ENCODE measurements around the gene THEM5.

Gene THEM5

GRCh38 chr1:151839457-151840403 lies 13.8 kb downstream of the THEM5 start, which contains the start of gene C2CD4D:
C2CD4D (minus strand) TSS chr1:151839820; CDS start chr1:151838989, 831 bp downstream.
- H3K9me3 ChIP-seq (ENCODE audit: control insufficient read depth, low read length), result no peaks in the 10 kb centered on the region
- H3K4me3 ChIP-seq (ENCODE audit: low read depth, low read length), result peak within 1 kb of the TSS; percentile 56
- H3K79me2 ChIP-seq, result no peaks in the 10 kb centered on the region
- H3K27ac ChIP-seq, result no peak within 1 kb of the TSS
- peak within 1 kb of the TSS; percentile 82 for H3K4me2 ChIP-seq (ENCODE audit: low read length)
- TF ChIP-seq CTCF (IDR thresholded peaks at IDR 0.05), result no peak
- no peaks in the 10 kb centered on the region for H3K27me3 ChIP-seq (ENCODE audit: control insufficient read depth, insufficient read depth, low read length)
- H3K4me1 ChIP-seq, result peaks cover 7% of the 10 kb centered on the region
- no peaks in the 10 kb centered on the region for H3K36me3 ChIP-seq (ENCODE audit: control insufficient read depth, insufficient read depth, low read length)
- no peak within 1 kb of the TSS for H3K9ac ChIP-seq
- no peak within 1 kb of the TSS for H2AFZ ChIP-seq

DNA sequence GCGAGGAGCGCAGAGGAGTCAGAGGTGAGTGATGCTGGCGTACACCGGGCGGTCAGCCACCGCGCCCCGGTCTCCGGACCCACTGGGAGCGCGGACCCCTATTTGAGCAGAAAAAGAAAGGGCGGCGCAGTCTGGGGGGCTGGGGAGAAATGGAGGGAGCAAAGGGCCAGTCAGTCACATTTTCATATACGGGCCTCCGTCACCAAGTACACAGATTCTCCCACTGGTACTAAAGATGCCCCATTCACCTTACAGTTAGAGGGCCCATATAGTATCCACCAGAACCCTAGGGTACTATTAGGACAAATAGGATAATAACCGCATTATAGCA lies 14.5 kb downstream of the THEM5 start:
- H2AFZ ChIP-seq, result no peak overlapping the region
- H3K4me1 ChIP-seq, result peaks cover 7% of the 10 kb centered on the region
- no peak overlapping the region for H3K9ac ChIP-seq
- peak overlapping the region; percentile 82 for H3K4me2 ChIP-seq (ENCODE audit: low read length)
- peak overlapping the region; percentile 56 for H3K4me3 ChIP-seq (ENCODE audit: low read depth, low read length)
- no peaks in the 10 kb centered on the region for H3K36me3 ChIP-seq (ENCODE audit: control insufficient read depth, insufficient read depth, low read length)
- no peaks in the 10 kb centered on the region for H3K9me3 ChIP-seq (ENCODE audit: control insufficient read depth, low read length)
- no peak for TF ChIP-seq CTCF (IDR thresholded peaks at IDR 0.05)
- no peaks in the 10 kb centered on the region for H3K27me3 ChIP-seq (ENCODE audit: control insufficient read depth, insufficient read depth, low read length)
- H3K79me2 ChIP-seq, result no peaks in the 10 kb centered on the region
- no peak overlapping the region for H3K27ac ChIP-seq

DNA sequence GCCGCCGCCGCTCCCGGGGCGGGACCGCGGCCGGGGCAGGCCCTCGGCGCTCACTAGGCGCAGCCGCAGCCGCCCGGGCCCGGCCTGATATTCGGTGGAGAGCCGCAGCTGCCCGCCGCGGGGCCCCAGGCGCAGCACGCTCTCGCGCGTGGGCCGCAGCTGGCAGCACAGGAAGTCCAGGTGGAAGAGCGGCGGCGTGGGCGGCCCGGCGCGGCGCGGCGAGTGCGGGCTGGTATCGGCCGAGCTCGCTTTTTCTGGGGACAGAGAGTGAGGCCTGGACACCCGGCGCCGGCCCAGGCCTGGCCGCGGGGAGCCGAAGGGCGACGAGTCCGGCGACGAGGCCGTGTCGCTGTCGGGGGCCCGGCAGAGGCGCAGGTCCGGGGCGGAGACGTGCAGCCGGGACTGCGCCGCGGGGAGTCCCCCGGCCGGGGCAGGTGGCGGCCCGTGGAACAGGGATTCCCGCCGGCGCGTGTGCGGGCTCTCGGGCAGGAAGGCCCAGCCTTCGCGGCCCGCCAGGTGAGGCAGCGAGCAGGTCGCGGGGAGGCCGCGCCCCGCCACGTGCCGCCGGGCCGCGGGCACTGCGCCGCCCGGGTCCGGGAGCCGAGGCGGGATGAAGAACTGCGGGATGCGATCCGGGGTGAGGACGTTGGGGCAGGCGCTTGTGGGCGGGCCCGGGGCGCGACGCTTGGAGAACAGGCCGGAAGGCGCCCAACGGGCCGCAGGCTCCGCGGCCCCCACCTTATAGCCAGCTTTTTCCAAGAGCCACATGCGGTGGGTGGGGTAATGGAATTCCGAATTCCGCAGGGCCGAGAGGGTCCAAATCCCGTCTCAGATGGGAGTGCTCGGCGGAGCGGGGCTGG lies 15.1 kb downstream of the THEM5 start:
- Histone ChIP-seq H3K27me3 (ENCODE audit: control insufficient read depth, insufficient read depth, low read length) (no peaks in the 10 kb centered on the region), H3K4me2 (ENCODE audit: low read length) (no peak overlapping the region), H3K4me1 (peaks cover 9% of the 10 kb centered on the region), H2AFZ (no peak overlapping the region), H3K9ac (no peak overlapping the region), H3K79me2 (no peaks in the 10 kb centered on the region), H3K36me3 (ENCODE audit: control insufficient read depth, insufficient read depth, low read length) (no peaks in the 10 kb centered on the region), H3K9me3 (ENCODE audit: control insufficient read depth, low read length) (no peaks in the 10 kb centered on the region), H3K27ac (no peak overlapping the region), H3K4me3 (ENCODE audit: low read depth, low read length) (no peak overlapping the region)
- no peak for TF ChIP-seq CTCF (IDR thresholded peaks at IDR 0.05)

- H3K4me2 ChIP-seq (ENCODE audit: low read length), result no peak overlapping the region
- no peaks in the 10 kb centered on the region for H3K27me3 ChIP-seq (ENCODE audit: control insufficient read depth, insufficient read depth, low read length)
- H3K9ac ChIP-seq, result no peak overlapping the region
- no peak overlapping the region for H2AFZ ChIP-seq
- TF ChIP-seq CTCF (IDR thresholded peaks at IDR 0.05), result no peak
- no peaks in the 10 kb centered on the region for H3K79me2 ChIP-seq
- peaks cover 10% of the 10 kb centered on the region for H3K4me1 ChIP-seq
- no peak overlapping the region for H3K27ac ChIP-seq
- no peak overlapping the region for H3K4me3 ChIP-seq (ENCODE audit: low read depth, low read length)
- no peaks in the 10 kb centered on the region for H3K9me3 ChIP-seq (ENCODE audit: control insufficient read depth, low read length)
- H3K36me3 ChIP-seq (ENCODE audit: control insufficient read depth, insufficient read depth, low read length), result no peaks in the 10 kb centered on the region
Measured at GRCh38 chr1:151837884-151838221, 15.7 kb downstream of the THEM5 start.
